GM23338 (cell line): ENCODE measurements around the gene SEPTIN11. TPM values are rescaled to one million over a fixed set of nuclear protein-coding genes. Genes with fewer than 3 reads are reported as not detected.

Experiments used
- ATAC-seq: fragments of 200-7000 bp; cut with Tn5 transposase; 3 replicates; pipeline ENCODE4 v1.9.1; 2020
- DNase-seq: peaks from one replicate; pipeline ENCODE4 v3.0.0-alpha.2; 2015; ENCODE audit warnings: low spot score
- H2AFZ ChIP-seq: fragments of 200-600 bp; sonication (generic); 2 replicates; pipeline ENCODE4 v1.8.0; 2016; ENCODE audit warnings: antibody characterized with exemption, mild to moderate bottlenecking, moderate library complexity
- H3F3A ChIP-seq: fragments of 200-600 bp; sonication (generic); replicated peaks from 2 replicates; pipeline ENCODE4 v1.8.0; 2017; ENCODE audit warnings: antibody characterized with exemption, mixed run types, low read depth
- H3K27ac ChIP-seq: fragments of 200-600 bp; sonication (generic); 2 replicates; pipeline ENCODE4 v1.6.1; 2016; ENCODE audit warnings: low read depth
- H3K27me3 ChIP-seq: fragments of 200-600 bp; sonication (generic); 2 replicates; pipeline ENCODE4 v1.8.0; 2016; ENCODE audit warnings: mild to moderate bottlenecking, mixed run types, moderate library complexity; ENCODE audit not compliant: insufficient read depth
- H3K36me3 ChIP-seq: fragments of 200-600 bp; sonication (generic); 2 replicates; pipeline ENCODE4 v1.8.0; 2016; ENCODE audit warnings: mild to moderate bottlenecking; ENCODE audit not compliant: insufficient read depth
- H3K4me1 ChIP-seq: fragments of 200-600 bp; sonication (generic); 2 replicates; pipeline ENCODE4 v1.8.0; 2016; ENCODE audit warnings: mild to moderate bottlenecking, moderate library complexity; ENCODE audit not compliant: insufficient read depth
- H3K4me2 ChIP-seq: fragments of 200-600 bp; sonication (generic); 2 replicates; pipeline ENCODE4 v1.7.1; 2017; ENCODE audit warnings: mixed run types
- H3K4me3 ChIP-seq: fragments of 200-600 bp; sonication (generic); 2 replicates; pipeline ENCODE4 v1.6.1; 2016; ENCODE audit warnings: mixed run types
- H3K79me2 ChIP-seq: fragments of 200-600 bp; sonication (generic); replicated peaks from 2 replicates; pipeline ENCODE4 v1.8.0; 2017; ENCODE audit warnings: mild to moderate bottlenecking; ENCODE audit not compliant: insufficient read depth
- H3K9me2 ChIP-seq: fragments of 200-600 bp; sonication (generic); 2 replicates; pipeline ENCODE4 v1.8.0; 2017; ENCODE audit not compliant: insufficient read depth
- H4K20me1 ChIP-seq: fragments of 200-600 bp; sonication (generic); replicated peaks from 2 replicates; pipeline ENCODE4 v1.8.0; 2017; ENCODE audit warnings: mild to moderate bottlenecking; ENCODE audit not compliant: insufficient read depth
- H3K27ac Mint-ChIP-seq: 2 replicates; pipeline ENCODE4 v1.8.0; 2020; ENCODE audit warnings: inconsistent platforms, mild to moderate bottlenecking, moderate library complexity, mixed read lengths
- H3K27me3 Mint-ChIP-seq: 3 replicates; pipeline ENCODE4 v1.8.0; 2022; ENCODE audit warnings: low read depth, mild to moderate bottlenecking, moderate library complexity, mixed read lengths, inconsistent platforms; ENCODE audit not compliant: insufficient read depth, poor library complexity
- H3K36me3 Mint-ChIP-seq: 3 replicates; pipeline ENCODE4 v1.8.0; 2021; ENCODE audit warnings: low read depth, mild to moderate bottlenecking, inconsistent platforms, moderate library complexity, mixed read lengths
- H3K4me1 Mint-ChIP-seq: 3 replicates; pipeline ENCODE4 v1.8.0; 2020; ENCODE audit warnings: mild to moderate bottlenecking, inconsistent platforms, mixed read lengths
- H3K4me3 Mint-ChIP-seq: 3 replicates; pipeline ENCODE4 v1.8.0; 2021; ENCODE audit warnings: moderate library complexity, mild to moderate bottlenecking, inconsistent platforms, mixed read lengths
- H3K9me3 Mint-ChIP-seq: 3 replicates; pipeline ENCODE4 v1.8.0; 2020; ENCODE audit warnings: moderate library complexity, mild to moderate bottlenecking, inconsistent platforms, mixed read lengths
- CREB1 ChIP-seq: fragments of 250-450 bp; sonication (Bioruptor Pico); IDR thresholded peaks from 2 replicates; pipeline ENCODE4 v1.5.0; 2020; ENCODE audit warnings: low read depth, mild to moderate bottlenecking, moderate library complexity
- CTCF ChIP-seq, 2 experiments: fragments of 200-600 bp in 1 of 2; sonication (generic) in 1 of 2; conservative IDR thresholded peaks; 2 replicates each; pipeline versions ENCODE4 v1.5.1 to v1.6.1; 2016 to 2017; ENCODE audit warnings: antibody characterized with exemption in 2 of 2, low read depth in 2 of 2, mild to moderate bottlenecking in 2 of 2, moderate library complexity in 1 of 2
- EZH2 ChIP-seq: fragments of 200-600 bp; sonication (generic); IDR thresholded peaks from one replicate; pipeline ENCODE4 v1.8.0; 2017; ENCODE audit warnings: antibody characterized with exemption, mild to moderate bottlenecking, low read depth; ENCODE audit not compliant: unreplicated experiment
- EZH2phosphoT487 ChIP-seq: fragments of 200-600 bp; sonication (generic); IDR thresholded peaks from one replicate; pipeline ENCODE4 v1.8.1; 2018; ENCODE audit warnings: antibody characterized with exemption; ENCODE audit not compliant: unreplicated experiment
- NANOG ChIP-seq: IDR thresholded peaks from 2 replicates; pipeline ENCODE4 v1.6.1; 2016; ENCODE audit warnings: antibody characterized with exemption, borderline replicate concordance
- POLR2AphosphoS5 ChIP-seq: IDR thresholded peaks from 2 replicates; pipeline ENCODE4 v1.6.1; 2016; ENCODE audit warnings: antibody characterized with exemption, low read depth
- REST ChIP-seq: IDR thresholded peaks from one replicate; pipeline ENCODE4 v1.6.1; 2018; ENCODE audit warnings: antibody characterized with exemption; ENCODE audit not compliant: unreplicated experiment
- ZNF331 ChIP-seq: fragments of 250-450 bp; sonication (Bioruptor Pico); IDR thresholded peaks from 2 replicates; pipeline ENCODE4 v1.5.0; 2020; ENCODE audit warnings: low read depth, mild to moderate bottlenecking, moderate library complexity
- polyA plus RNA-seq: library from polyadenylated mRNA; unstranded; fragments of >200 nt; fragmentation: Nextera tagmentation; extraction: Ambion mirVana; gene quantifications from 2 replicates; pipeline ENCODE4 v1.2.1, GENCODE V29; 2016
- total RNA-seq: library from RNA; depleted of rRNA; stranded (reverse); fragments of >200 nt; shearing (Covaris generic); gene quantifications from 2 replicates; pipeline ENCODE4 v1.2.3, GENCODE V29; 2014

SEPTIN11 gene
- total and polyA plus RNA-seq, 2 experiments from 2014 or later = 80.0 to 81.6 TPM

- TF ChIP-seq REST (no peak), CREB1 (CRISPR knock-in tag) (no peak)
Measured at GRCh38 chr4:76990288-76991080, 40.9 kb downstream of the SEPTIN11 start (continued).

GRCh38 chr4:76991161-76991660 is 41.7 kb downstream of the SEPTIN11 start:
- H3K27me3 Mint-ChIP-seq = peaks cover 4% of the 10 kb centered on the region
- no peaks in the 10 kb centered on the region for H3F3A ChIP-seq
- no peak overlapping the region for H3K4me2 ChIP-seq
- peaks cover 21% of the 10 kb centered on the region for H3K36me3 Mint-ChIP-seq
- H3K27me3 ChIP-seq = no peaks in the 10 kb centered on the region
- no peaks in the 10 kb centered on the region for H3K36me3 ChIP-seq
- ATAC-seq (no peak), DNase-seq (no peak)
- H3K27ac ChIP-seq = no peak overlapping the region
- peaks cover 20% of the 10 kb centered on the region for H3K4me1 ChIP-seq
- H4K20me1 ChIP-seq = no peaks in the 10 kb centered on the region
- TF ChIP-seq ZNF331 (CRISPR knock-in tag) (no peak), NANOG (no peak), CTCF (conservative IDR thresholded peaks at IDR 0.05; ENCODE audit: low read depth in 2 of 2) (no peak), EZH2 (no peak), POLR2AphosphoS5 (no peak), CREB1 (CRISPR knock-in tag) (no peak), EZH2phosphoT487 (no peak)
- peaks cover 33% of the 10 kb centered on the region for H3K4me1 Mint-ChIP-seq
- no peak overlapping the region for H3K27ac Mint-ChIP-seq
- no peaks in the 10 kb centered on the region for H3K9me2 ChIP-seq
- H3K79me2 ChIP-seq = peaks cover 61% of the 10 kb centered on the region
- peaks cover 6% of the 10 kb centered on the region; the same call in 2 of the 3 replicates for H3K9me3 Mint-ChIP-seq
- no peak overlapping the region for H3K4me3 ChIP-seq
- H2AFZ ChIP-seq = no peak overlapping the region
- no peak overlapping the region for H3K4me3 Mint-ChIP-seq
